Measurements from ENCODE around the gene TMEM132D. TPM values are rescaled to one million over a fixed set of nuclear protein-coding genes. Genes with fewer than 3 reads are reported as not detected.

Gene TMEM132D
- total RNA-seq (under 1 TPM; 0.08 to 0.14 TPM), polyA plus RNA-seq (under 1 TPM; 0.01 to 0.08 TPM)

- no peak within 1 kb of the TSS for H3K27ac ChIP-seq (ENCODE audit: low read depth in 1 of 2, low read length in 2 of 2)
- no peak within 1 kb of the TSS for H3K4me3 ChIP-seq (ENCODE audit: low read depth in 1 of 3, low read length in 3 of 3)
- no peak within 1 kb of the TSS for H3K9ac ChIP-seq (ENCODE audit: low read depth in 1 of 2, low read length in 2 of 2)
- H3K9me3 ChIP-seq (ENCODE audit: control insufficient read depth in 4 of 4, low read length in 3 of 4) = no peaks in the 10 kb centered on the region
- no peaks in the 10 kb centered on the region for H3K36me3 ChIP-seq (ENCODE audit: control insufficient read depth in 4 of 4, insufficient read depth in 3 of 4, low read depth in 1 of 4, low read length in 3 of 4)
- 7% methylated on average over 77 of the region's 77 CpGs for WGBS
- DNase-seq (ENCODE audit: low spot score) = no peak
- peaks cover 0 to 27% (median 8%) of the 10 kb centered on the region in 4 donors for H3K27me3 ChIP-seq (ENCODE audit: control insufficient read depth in 4 of 4, insufficient read depth in 4 of 4, low read length in 3 of 4)
- TF ChIP-seq HNF4A (conservative IDR thresholded peaks at IDR 0.05) (no peak), SP1 (IDR thresholded peaks at IDR 0.05) (no peak), EGR1 (IDR thresholded peaks at IDR 0.05; ENCODE audit: low read depth in 2 of 2) (no peak), FOXA2 (IDR thresholded peaks at IDR 0.05) (no peak), HNF4G (IDR thresholded peaks at IDR 0.05) (no peak), RAD21 (IDR thresholded peaks at IDR 0.05) (no peak), RXRA (IDR thresholded peaks at IDR 0.05) (no peak), GABPA (IDR thresholded peaks at IDR 0.05 in 1 of 2, conservative IDR thresholded peaks at IDR 0.05 in 1 of 2) (no peak), ZBTB33 (IDR thresholded peaks at IDR 0.05) (no peak), MAX (IDR thresholded peaks at IDR 0.05) (no peak), YY1 (IDR thresholded peaks at IDR 0.05) (no peak), TAF1 (conservative IDR thresholded peaks at IDR 0.05) (no peak), REST (IDR thresholded peaks at IDR 0.05) (no peak), FOXA1 (IDR thresholded peaks at IDR 0.05) (no peak)
- H3K4me1 ChIP-seq (ENCODE audit: control insufficient read depth in 4 of 4, insufficient read depth in 4 of 4, low read length in 3 of 4) = peaks cover 0 to 4% (median under 1%) of the 10 kb centered on the region in 4 donors
Observed at GRCh38 chr12:129903956-129904829, at the start of gene TMEM132D. Gene TMEM132D, minus strand, starts transcription at chr12:129904025.

GRCh38 chr12:129949651-129950050 lies 45.8 kb upstream of the TMEM132D start:
- H3K4me1 ChIP-seq (ENCODE audit: control insufficient read depth in 4 of 4, insufficient read depth in 4 of 4, low read length in 3 of 4) = no peaks in the 10 kb centered on the region
- H3K27me3 ChIP-seq (ENCODE audit: control insufficient read depth in 4 of 4, insufficient read depth in 4 of 4, low read length in 3 of 4) = peaks cover 0 to 3% (median 0%) of the 10 kb centered on the region in 4 donors
- no peak for DNase-seq (ENCODE audit: low spot score)
- TF ChIP-seq RXRA (IDR thresholded peaks at IDR 0.05) (no peak), CTCF (IDR thresholded peaks at IDR 0.05; ENCODE audit: low read depth, low read length, missing input control) (no peak), MAX (IDR thresholded peaks at IDR 0.05) (no peak), NR2F2 (IDR thresholded peaks at IDR 0.05) (no peak), REST (IDR thresholded peaks at IDR 0.05) (no peak), HNF4A (conservative IDR thresholded peaks at IDR 0.05) (no peak), ATF3 (IDR thresholded peaks at IDR 0.05) (no peak), SP1 (IDR thresholded peaks at IDR 0.05) (no peak)
- H3K9me3 ChIP-seq (ENCODE audit: control insufficient read depth in 4 of 4, low read length in 3 of 4) = peaks cover 0 to 2% (median 0%) of the 10 kb centered on the region in 4 donors
- no peak overlapping the region for H3K27ac ChIP-seq (ENCODE audit: low read depth in 1 of 2, low read length in 2 of 2)
- WGBS = 83% methylated on average over 16 of the region's 16 CpGs
- H3K36me3 ChIP-seq (ENCODE audit: control insufficient read depth in 4 of 4, insufficient read depth in 3 of 4, low read depth in 1 of 4, low read length in 3 of 4) = no peaks in the 10 kb centered on the region
- H3K4me3 ChIP-seq (ENCODE audit: low read depth in 1 of 3, low read length in 3 of 3) = no peak overlapping the region
- H3K9ac ChIP-seq (ENCODE audit: low read depth in 1 of 2, low read length in 2 of 2) = no peak overlapping the region

Measured in liver (tissue), 9 donors.